Lung (tissue), 12 donors: Measurements from ENCODE around the gene CEP170B. TPM values are rescaled to one million over a fixed set of nuclear protein-coding genes. Genes with fewer than 3 reads are reported as not detected.

Source experiments
- ATAC-seq: fragments of 200-7000 bp; cut with Tn5 transposase; one replicate; pipeline ENCODE4 v1.9.1; 2020; ENCODE audit warnings: moderate number of reproducible peaks; ENCODE audit not compliant: insufficient read depth, low FRiP score
- DNase-seq, 3 donors: peaks; one replicate each; pipeline ENCODE4 v3.0.0-alpha.2; 2013 to 2017
- H3K27ac ChIP-seq, 2 donors: one replicate each; pipeline ENCODE4 v1.5.1; 2013; ENCODE audit warnings: mild to moderate bottlenecking in 2 of 2, moderate library complexity in 2 of 2, control low read depth in 1 of 2, inconsistent platforms in 1 of 2, low read depth in 1 of 2, low read length in 1 of 2
- H3K27me3 ChIP-seq, 3 donors: one replicate each; pipeline ENCODE4 v1.5.1; 2013; ENCODE audit warnings: low read length in 2 of 3; ENCODE audit not compliant: control insufficient read depth in 3 of 3, insufficient read depth in 3 of 3
- H3K36me3 ChIP-seq, 4 donors: one replicate each; pipeline ENCODE4 v1.5.1; 2013; ENCODE audit warnings: low read length in 4 of 4, mild to moderate bottlenecking in 1 of 4, moderate library complexity in 1 of 4; ENCODE audit not compliant: control insufficient read depth in 4 of 4, insufficient read depth in 4 of 4
- H3K4me1 ChIP-seq, 5 donors: one replicate each; pipeline ENCODE4 v1.5.1; 2013; ENCODE audit warnings: low read length in 5 of 5, mild to moderate bottlenecking in 2 of 5, moderate library complexity in 1 of 5; ENCODE audit not compliant: control insufficient read depth in 5 of 5, insufficient read depth in 5 of 5
- H3K4me3 ChIP-seq: one replicate; pipeline ENCODE4 v1.5.1; 2013; ENCODE audit warnings: mild to moderate bottlenecking, control low read depth, moderate library complexity
- H3K9ac ChIP-seq, 2 donors: one replicate each; pipeline ENCODE4 v1.5.1; 2013; ENCODE audit warnings: low read length in 2 of 2, control low read depth in 1 of 2; ENCODE audit not compliant: insufficient read depth in 1 of 2
- H3K9me3 ChIP-seq, 4 donors: one replicate each; pipeline ENCODE4 v1.5.1; 2013; ENCODE audit warnings: low read length in 3 of 4, mild to moderate bottlenecking in 1 of 4, moderate library complexity in 1 of 4; ENCODE audit not compliant: control insufficient read depth in 4 of 4, insufficient read depth in 3 of 4
- CTCF ChIP-seq: IDR thresholded peaks from 2 replicates; pipeline ENCODE4 v1.5.1; 2012; ENCODE audit warnings: mild to moderate bottlenecking; ENCODE audit errors: control extremely low read depth, extremely low read depth
- WGBS, 2 donors: extraction: QIAGEN DNeasy Blood & Tissue Kit; methylation state at CpG; one replicate each; pipeline ENCODE4 v1.1.7; 2013; 5-methylcytosine and 5-hydroxymethylcytosine counted together
- polyA plus RNA-seq, 2 donors: library from polyadenylated mRNA; stranded (reverse); fragments of 200-250 nt; gene quantifications; one replicate each; pipeline ENCODE4 v1.2.1, GENCODE V29; 2013
- total RNA-seq, 2 donors: library from RNA; depleted of rRNA in 1 of 2; stranded (reverse); fragments of >200 nt in 1 of 2; gene quantifications; one replicate each; pipeline ENCODE4 v1.2.1, GENCODE V29; 2014 to 2021
- donor health status: control.
- donor health status: control.
- donor health status: Bipolar disorder and iron deficiency.
- donor health status: healthy.
- donor health status: DM: yes; HTN: yes; CAD: no.

Gene CEP170B
- total and polyA plus RNA-seq, 4 donors: 12.1 to 50.3 (median 15.1) TPM

- 94 to 97% methylated on average over 4 of the region's 4 CpGs for WGBS, 2 donors
- H3K4me3 ChIP-seq: no peak overlapping the region
- DNase-seq (no peak), ATAC-seq (no peak)
- no peak overlapping the region for H3K9ac ChIP-seq
- H3K36me3 ChIP-seq: peaks cover 0 to 22% (median 0%) of the 10 kb centered on the region in 4 donors
- H3K9me3 ChIP-seq: no peaks in the 10 kb centered on the region
- peaks cover 0 to 8% (median 5%) of the 10 kb centered on the region in 5 donors for H3K4me1 ChIP-seq
- TF ChIP-seq CTCF: no peak
- no peak overlapping the region for H3K27ac ChIP-seq
- H3K27me3 ChIP-seq: no peaks in the 10 kb centered on the region
Measured at GRCh38 chr14:104891121-104891551, 26.1 kb downstream of the CEP170B start.

- Histone ChIP-seq H3K27me3 (no peaks in the 10 kb centered on the region), H3K36me3 (peaks cover 0 to 14% (median 0%) of the 10 kb centered on the region in 4 donors), H3K4me3 (no peak overlapping the region), H3K9me3 (no peaks in the 10 kb centered on the region), H3K27ac (no peak overlapping the region), H3K9ac (no peak overlapping the region), H3K4me1 (peaks cover 0 to 8% (median 5%) of the 10 kb centered on the region in 5 donors)
- no peak for ATAC-seq
- no peak for DNase-seq
- no peak for TF ChIP-seq CTCF
- 77 to 97% methylated on average over 9 to 13 of the region's 13 CpGs for WGBS, 2 donors
Measured at GRCh38 chr14:104891664-104892530, 26.8 kb downstream of the CEP170B start.

- Histone ChIP-seq H3K27ac (no peak overlapping the region), H3K36me3 (peaks cover 0 to 5% (median 0%) of the 10 kb centered on the region in 4 donors), H3K9me3 (no peaks in the 10 kb centered on the region), H3K27me3 (no peaks in the 10 kb centered on the region), H3K4me1 (peaks cover 0 to 8% (median 5%) of the 10 kb centered on the region in 5 donors), H3K4me3 (no peak overlapping the region), H3K9ac (no peak overlapping the region)
- TF ChIP-seq CTCF: no peak
- WGBS, 2 donors: 73 to 78% methylated on average over 29 to 31 of the region's 31 CpGs
- no peak for ATAC-seq
- DNase-seq: no peak
Measured at GRCh38 chr14:104892531-104893434, 27.7 kb downstream of the CEP170B start.
